ENCODE data around the gene FAIM. TPM values are rescaled to one million over a fixed set of nuclear protein-coding genes. Genes with fewer than 3 reads are reported as not detected.

Gene FAIM
- total and polyA plus RNA-seq, 2 donors (not counting 3 experiments of a cell fraction or from before 2014, with no cell fraction given), result 2.3 to 11.9 TPM

DNA sequence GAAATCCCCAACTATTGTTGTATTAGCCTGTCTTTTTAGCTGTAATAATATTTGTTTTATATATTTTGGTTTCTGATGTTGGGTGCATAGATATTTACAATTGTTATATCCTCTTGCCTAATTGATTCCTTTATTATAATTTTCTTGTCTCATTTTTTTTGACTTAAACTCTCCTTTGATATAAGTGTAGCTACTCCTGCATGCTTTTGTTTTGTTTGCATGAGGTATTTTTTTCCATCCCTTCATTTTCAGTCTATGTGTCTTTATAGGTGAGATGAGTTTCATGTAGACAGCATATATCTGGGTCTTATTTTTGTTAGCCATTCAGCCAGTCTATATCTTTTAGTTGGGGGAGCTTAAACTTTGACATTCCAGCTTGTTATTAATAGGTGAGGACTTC, 37.4 kb downstream of the FAIM start:
- Histone ChIP-seq H3K27ac (ENCODE audit: insufficient read depth, low read depth, low read length) (no peak overlapping the region), H3K36me3 (ENCODE audit: control insufficient read depth in 2 of 2, extremely low read depth in 1 of 2, insufficient read depth in 2 of 2, low read length in 2 of 2) (peaks cover 0 to 11% of the 10 kb centered on the region in 2 experiments), H2AFZ (ENCODE audit: low read depth, low read length) (no peak overlapping the region), H3K79me2 (ENCODE audit: control insufficient read depth, insufficient read depth, low read length) (no peaks in the 10 kb centered on the region), H3K27me3 (ENCODE audit: control insufficient read depth in 2 of 2, insufficient read depth in 2 of 2, low read length in 2 of 2) (no peaks in the 10 kb centered on the region), H3K4me1 (ENCODE audit: control insufficient read depth, extremely low read depth, insufficient read depth, low read length) (no peaks in the 10 kb centered on the region), H3K4me2 (ENCODE audit: insufficient read depth, low read length) (no peak overlapping the region), H3K9me3 (replicated peaks; ENCODE audit: control insufficient read depth, insufficient read depth, low read length) (no peaks in the 10 kb centered on the region), H3K9me1 (replicated peaks; ENCODE audit: control insufficient read depth, extremely low read depth, insufficient read depth, low read length) (no peaks in the 10 kb centered on the region), H4K20me1 (replicated peaks; ENCODE audit: control insufficient read depth, extremely low read depth, insufficient read depth, low read length) (no peaks in the 10 kb centered on the region), H3K9ac (replicated peaks; ENCODE audit: extremely low read depth, insufficient read depth, low read length) (no peak overlapping the region), H3K4me3 (replicated peaks in 1 of 3; ENCODE audit: insufficient read depth in 1 of 3, low read depth in 1 of 3, low read length in 3 of 3) (no peak overlapping the region)
- intact Hi-C loops (cut with micrococcal nuclease) (no loop called here), dilution Hi-C loops (cut with MboI; ENCODE audit: extremely low pct_ligation_motif_present, low sequenced_read_pairs) (no loop called here)
- no peak for DNase-seq (ENCODE audit: low read depth, low spot score)
- ChIA-PET POLR2A (no interaction called here), CTCF (interaction anchor here (1.0 kb wide), 1 partner anchor 8 kb away, joined by 4 read pairs; no protein-coding TSS in a partner anchor)
- TF ChIP-seq GATA2 (IDR thresholded peaks at IDR 0.05; ENCODE audit: insufficient read depth, insufficient read length, low read depth, low read length), result no peak
- FAIRE-seq, result no peak
- no TSS peak for BruUV-seq (replicated peaks)

DNA sequence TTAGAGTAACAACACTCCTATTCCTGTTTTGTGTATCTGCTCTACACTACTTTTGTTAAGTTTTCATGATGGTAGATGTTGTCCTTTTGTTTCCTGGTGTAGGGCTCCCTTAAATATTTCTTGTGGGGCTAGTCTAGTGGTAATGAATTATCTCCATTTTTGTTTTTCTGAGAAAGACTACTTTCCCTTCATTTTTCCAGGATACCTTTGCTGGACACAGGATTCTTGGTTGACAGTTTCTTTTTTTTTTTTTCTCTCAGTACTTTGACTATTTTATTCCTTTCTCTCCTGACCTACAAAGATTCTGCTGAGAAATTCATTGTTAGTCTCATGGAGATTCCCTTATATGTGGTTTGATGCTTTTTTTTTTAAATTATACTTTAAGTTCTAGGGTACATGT, 37.9 kb downstream of the FAIM start:
- H3K9me1 ChIP-seq (replicated peaks; ENCODE audit: control insufficient read depth, extremely low read depth, insufficient read depth, low read length), result no peaks in the 10 kb centered on the region
- H2AFZ ChIP-seq (ENCODE audit: low read depth, low read length), result no peak overlapping the region
- CTCF ChIA-PET, result interaction anchor here (1.0 kb wide), 1 partner anchor 8 kb away, joined by 4 read pairs; no protein-coding TSS in a partner anchor
- H3K79me2 ChIP-seq (ENCODE audit: control insufficient read depth, insufficient read depth, low read length), result no peaks in the 10 kb centered on the region
- DNase-seq (ENCODE audit: low read depth, low spot score) (no peak), FAIRE-seq (no peak)
- H3K9ac ChIP-seq (replicated peaks; ENCODE audit: extremely low read depth, insufficient read depth, low read length), result no peak overlapping the region
- H3K4me1 ChIP-seq (ENCODE audit: control insufficient read depth, extremely low read depth, insufficient read depth, low read length), result no peaks in the 10 kb centered on the region
- peaks cover 0 to 11% of the 10 kb centered on the region in 2 experiments for H3K36me3 ChIP-seq (ENCODE audit: control insufficient read depth in 2 of 2, extremely low read depth in 1 of 2, insufficient read depth in 2 of 2, low read length in 2 of 2)
- no peak overlapping the region for H3K4me3 ChIP-seq (replicated peaks in 1 of 3; ENCODE audit: insufficient read depth in 1 of 3, low read depth in 1 of 3, low read length in 3 of 3)
- H3K27me3 ChIP-seq (ENCODE audit: control insufficient read depth in 2 of 2, insufficient read depth in 2 of 2, low read length in 2 of 2), result no peaks in the 10 kb centered on the region
- H3K27ac ChIP-seq (ENCODE audit: insufficient read depth, low read depth, low read length), result no peak overlapping the region
- TF ChIP-seq, protein P1, sequence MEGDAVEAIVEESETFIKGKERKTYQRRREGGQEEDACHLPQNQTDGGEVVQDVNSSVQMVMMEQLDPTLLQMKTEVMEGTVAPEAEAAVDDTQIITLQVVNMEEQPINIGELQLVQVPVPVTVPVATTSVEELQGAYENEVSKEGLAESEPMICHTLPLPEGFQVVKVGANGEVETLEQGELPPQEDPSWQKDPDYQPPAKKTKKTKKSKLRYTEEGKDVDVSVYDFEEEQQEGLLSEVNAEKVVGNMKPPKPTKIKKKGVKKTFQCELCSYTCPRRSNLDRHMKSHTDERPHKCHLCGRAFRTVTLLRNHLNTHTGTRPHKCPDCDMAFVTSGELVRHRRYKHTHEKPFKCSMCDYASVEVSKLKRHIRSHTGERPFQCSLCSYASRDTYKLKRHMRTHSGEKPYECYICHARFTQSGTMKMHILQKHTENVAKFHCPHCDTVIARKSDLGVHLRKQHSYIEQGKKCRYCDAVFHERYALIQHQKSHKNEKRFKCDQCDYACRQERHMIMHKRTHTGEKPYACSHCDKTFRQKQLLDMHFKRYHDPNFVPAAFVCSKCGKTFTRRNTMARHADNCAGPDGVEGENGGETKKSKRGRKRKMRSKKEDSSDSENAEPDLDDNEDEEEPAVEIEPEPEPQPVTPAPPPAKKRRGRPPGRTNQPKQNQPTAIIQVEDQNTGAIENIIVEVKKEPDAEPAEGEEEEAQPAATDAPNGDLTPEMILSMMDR (IDR thresholded peaks at IDR 0.05; ENCODE audit: extremely low read depth in 1 of 2, insufficient read depth in 1 of 2, low read depth in 1 of 2, low read length in 2 of 2), result no peak
- TF ChIP-seq, protein P2, sequence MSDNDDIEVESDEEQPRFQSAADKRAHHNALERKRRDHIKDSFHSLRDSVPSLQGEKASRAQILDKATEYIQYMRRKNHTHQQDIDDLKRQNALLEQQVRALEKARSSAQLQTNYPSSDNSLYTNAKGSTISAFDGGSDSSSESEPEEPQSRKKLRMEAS (IDR thresholded peaks at IDR 0.05; ENCODE audit: insufficient read depth, insufficient read length), result no peak
- TF ChIP-seq EZH2 (IDR thresholded peaks at IDR 0.05; ENCODE audit: borderline replicate concordance, low read depth, low read length, severe bottlenecking) (no peak), POLR2AphosphoS5 (IDR thresholded peaks at IDR 0.05; ENCODE audit: insufficient read depth, low read depth, low read length) (no peak), GATA2 (IDR thresholded peaks at IDR 0.05; ENCODE audit: insufficient read depth, insufficient read length, low read depth, low read length) (no peak), POLR2A (IDR thresholded peaks at IDR 0.05; ENCODE audit: low read depth, low read length) (no peak), MYC (IDR thresholded peaks at IDR 0.05; ENCODE audit: low read depth, low read length) (no peak), FOS (IDR thresholded peaks at IDR 0.05; ENCODE audit: borderline replicate concordance, insufficient read depth, low read length) (no peak), JUN (IDR thresholded peaks at IDR 0.05; ENCODE audit: borderline replicate concordance, insufficient read depth, insufficient read length, low read depth) (no peak)
- intact Hi-C loops (cut with micrococcal nuclease), result no loop called here
- POLR2A ChIA-PET, result no interaction called here
- dilution Hi-C loops (cut with MboI; ENCODE audit: extremely low pct_ligation_motif_present, low sequenced_read_pairs), result no loop called here
- H3K4me2 ChIP-seq (ENCODE audit: insufficient read depth, low read length), result no peak overlapping the region
- BruUV-seq (replicated peaks), result no TSS peak
- H3K9me3 ChIP-seq (replicated peaks; ENCODE audit: control insufficient read depth, insufficient read depth, low read length), result no peaks in the 10 kb centered on the region
- no peaks in the 10 kb centered on the region for H4K20me1 ChIP-seq (replicated peaks; ENCODE audit: control insufficient read depth, extremely low read depth, insufficient read depth, low read length)

Measured in endothelial cell of umbilical vein (primary cell).